Peyer's patch (tissue), 4 donors: Measurements from ENCODE around the gene ARHGEF1.

Experiments
- CTCF ChIP-seq, 6 experiments: fragments of 450-650 bp in 4 of 6; fragments of 200-600 bp in 2 of 6; sonication (generic) in 1 of 6; IDR thresholded peaks; one replicate each; pipeline ENCODE4 v1.5.1; 2017 to 2019; ENCODE audit warnings: antibody characterized with exemption in 6 of 6, mild to moderate bottlenecking in 3 of 6, moderate library complexity in 1 of 6
- POLR2A ChIP-seq, 2 donors: fragments of 450-650 bp; IDR thresholded peaks; one replicate each; pipeline ENCODE4 v1.5.1; 2017; ENCODE audit warnings: antibody characterized with exemption in 2 of 2, mild to moderate bottlenecking in 2 of 2, moderate library complexity in 2 of 2

DNA sequence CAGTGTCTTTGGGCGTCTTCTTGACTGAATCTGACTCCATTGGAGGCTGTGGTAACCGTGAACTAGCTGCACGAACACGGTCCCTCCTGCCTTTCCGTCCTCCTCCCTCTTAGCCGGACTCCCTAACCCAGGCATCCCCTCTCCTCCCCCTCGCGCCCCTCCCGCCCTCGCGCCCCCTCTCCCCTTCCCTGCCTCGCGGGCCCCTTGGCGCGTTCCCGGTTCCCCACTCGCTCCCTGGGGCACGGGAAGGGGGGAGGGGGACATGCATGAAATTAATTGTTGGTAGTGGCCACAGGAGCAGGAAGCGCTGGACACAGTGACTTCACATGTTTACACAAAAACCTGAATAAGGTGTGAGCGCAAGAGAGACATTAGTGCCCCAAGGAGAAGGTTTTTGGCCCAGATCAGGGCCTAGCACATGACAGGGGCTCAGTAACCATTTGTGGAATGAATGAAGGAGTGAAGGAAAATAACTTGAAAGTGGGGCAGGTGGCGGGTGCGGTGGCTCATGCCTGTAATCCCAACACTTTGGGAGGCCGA lies 37.9 kb upstream of the ARHGEF1 start:
- TF ChIP-seq CTCF (IDR thresholded peaks at IDR 0.05) (no peak), POLR2A (IDR thresholded peaks at IDR 0.05) (no peak)
